Spleen (tissue), 7 donors: ENCODE results near the gene OR2S2.

Experiments
- POLR2A ChIP-seq, 3 donors: fragments of 450-650 bp; IDR thresholded peaks; one replicate each; pipeline ENCODE4 v1.5.1; 2017; ENCODE audit warnings: antibody characterized with exemption in 3 of 3, mild to moderate bottlenecking in 1 of 3
- POLR2AphosphoS5 ChIP-seq, 3 donors: sonication (generic); formaldehyde crosslinking; IDR thresholded peaks; one replicate each; pipeline ENCODE4 v1.5.1; 2017; ENCODE audit warnings: antibody characterized with exemption in 3 of 3
- TF ChIP-seq, protein P1 (sequence below), 11 experiments: fragments of 200-600 bp in 7 of 11; fragments of 450-650 bp in 4 of 11; sonication (generic) in 4 of 11; IDR thresholded peaks in 8 of 11; conservative IDR thresholded peaks in 3 of 11; 1 replicate in 7 of 11; 2 replicates in 4 of 11; pipeline versions ENCODE4 v1.4.0 to v1.8.0; 2016 to 2021; ENCODE audit warnings: antibody characterized with exemption in 11 of 11, inconsistent platforms in 4 of 11, mild to moderate bottlenecking in 1 of 11
- donor health status: DM: no; HTN: no; CAD: no; lungs with moderate emphysema.
- donor health status: DM: no; HTN: no; CAD: no.
- donor health status: DM: no; HTN: no; CAD: no.

DNA sequence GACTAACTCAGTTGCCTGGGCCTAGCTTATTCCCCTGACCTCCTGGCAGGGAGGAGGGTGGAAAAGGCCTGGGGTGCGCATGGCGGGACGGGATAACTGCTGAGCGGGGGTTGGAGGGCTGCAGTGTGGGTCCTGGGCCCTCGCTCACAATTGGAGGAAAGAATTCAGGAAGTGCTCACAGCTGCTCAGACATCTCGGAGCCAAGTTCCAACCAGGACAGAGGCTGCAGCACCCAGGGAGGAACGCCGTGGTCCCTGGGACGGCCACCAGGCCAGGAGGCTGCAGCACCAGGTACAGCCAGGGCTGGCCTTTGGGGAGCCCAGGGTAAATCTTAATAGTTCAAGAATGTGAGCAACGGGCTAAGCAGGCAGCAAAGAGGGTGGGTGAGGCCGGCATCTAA lies 48.7 kb downstream of the OR2S2 start, which contains the start of gene SPAAR:
- TF ChIP-seq POLR2A (IDR thresholded peaks at IDR 0.05) (no peak), POLR2AphosphoS5 (IDR thresholded peaks at IDR 0.05) (no peak)
- TF ChIP-seq, protein P1, sequence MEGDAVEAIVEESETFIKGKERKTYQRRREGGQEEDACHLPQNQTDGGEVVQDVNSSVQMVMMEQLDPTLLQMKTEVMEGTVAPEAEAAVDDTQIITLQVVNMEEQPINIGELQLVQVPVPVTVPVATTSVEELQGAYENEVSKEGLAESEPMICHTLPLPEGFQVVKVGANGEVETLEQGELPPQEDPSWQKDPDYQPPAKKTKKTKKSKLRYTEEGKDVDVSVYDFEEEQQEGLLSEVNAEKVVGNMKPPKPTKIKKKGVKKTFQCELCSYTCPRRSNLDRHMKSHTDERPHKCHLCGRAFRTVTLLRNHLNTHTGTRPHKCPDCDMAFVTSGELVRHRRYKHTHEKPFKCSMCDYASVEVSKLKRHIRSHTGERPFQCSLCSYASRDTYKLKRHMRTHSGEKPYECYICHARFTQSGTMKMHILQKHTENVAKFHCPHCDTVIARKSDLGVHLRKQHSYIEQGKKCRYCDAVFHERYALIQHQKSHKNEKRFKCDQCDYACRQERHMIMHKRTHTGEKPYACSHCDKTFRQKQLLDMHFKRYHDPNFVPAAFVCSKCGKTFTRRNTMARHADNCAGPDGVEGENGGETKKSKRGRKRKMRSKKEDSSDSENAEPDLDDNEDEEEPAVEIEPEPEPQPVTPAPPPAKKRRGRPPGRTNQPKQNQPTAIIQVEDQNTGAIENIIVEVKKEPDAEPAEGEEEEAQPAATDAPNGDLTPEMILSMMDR (IDR thresholded peaks at IDR 0.05 in 8 of 11, conservative IDR thresholded peaks at IDR 0.05 in 3 of 11) = no peak
